Right atrium auricular region (tissue), 2 donors: ENCODE data around the gene FAM185A. TPM values are rescaled to one million over a fixed set of nuclear protein-coding genes. Genes with fewer than 3 reads are reported as not detected.
"Not testable (repeated sequence)": the region's sequence is repeated elsewhere in the genome, so short reads cannot be mapped to it uniquely, and the experiment has no call there.

Experiments used
- DNase-seq: peaks from one replicate; pipeline ENCODE4 v3.0.0-alpha.2; 2019; ENCODE audit warnings: low spot score
- H3K27ac ChIP-seq, 2 donors: fragments of 200-600 bp; sonication (generic); 1 replicate in 1 of 2; 2 replicates in 1 of 2; pipeline ENCODE4 v1.5.1; 2016 to 2019
- H3K27me3 ChIP-seq, 2 donors: fragments of 200-600 bp; sonication (generic); one replicate each; pipeline versions ENCODE4 v1.5.1 to v1.6.0; 2017 to 2019
- H3K36me3 ChIP-seq: fragments of 200-600 bp; sonication (generic); one replicate; pipeline ENCODE4 v1.5.1; 2016
- H3K4me1 ChIP-seq, 2 donors: fragments of 200-600 bp; sonication (generic); one replicate each; pipeline versions ENCODE4 v1.5.1 to v1.6.0; 2017 to 2019
- H3K4me3 ChIP-seq, 2 donors: fragments of 200-600 bp; sonication (generic); 1 replicate in 1 of 2; 2 replicates in 1 of 2; pipeline ENCODE4 v1.5.1; 2017 to 2019; ENCODE audit warnings: mild to moderate bottlenecking in 1 of 2, moderate library complexity in 1 of 2
- H3K9me3 ChIP-seq, 2 donors: fragments of 200-600 bp; sonication (generic); one replicate each; pipeline ENCODE4 v1.5.1; 2019
- CTCF ChIP-seq, 2 donors: fragments of 200-600 bp; sonication (generic); IDR thresholded peaks; one replicate each; pipeline ENCODE4 v1.5.1; 2019; ENCODE audit warnings: antibody characterized with exemption in 2 of 2
- total RNA-seq, 2 donors: library from RNA; depleted of rRNA; stranded (reverse); fragments of >200 nt; gene quantifications; one replicate each; pipeline ENCODE4 v1.1.0, GENCODE V29; 2016

Gene FAM185A
- total RNA-seq, 2 donors from 2014 or later = 4.6 to 9.6 TPM

GRCh38 chr7:102745494-102746288, 3.1 kb upstream of the FAM185A start:
- H3K4me1 ChIP-seq = peaks cover 0 to 11% of the 10 kb centered on the region in 2 donors
- not testable (repeated sequence) for DNase-seq, H3K27ac ChIP-seq, H3K27me3 ChIP-seq, H3K9me3 ChIP-seq, H3K4me3 ChIP-seq, H3K36me3 ChIP-seq
- TF ChIP-seq CTCF (IDR thresholded peaks at IDR 0.05) = peak in 1 of 2 donors; percentile 19

GRCh38 chr7:102749445-102749786, 617 bp downstream of the FAM185A start:
- not testable (repeated sequence) for DNase-seq, H3K27me3 ChIP-seq, H3K36me3 ChIP-seq, H3K9me3 ChIP-seq
- H3K27ac ChIP-seq = peak overlapping the region; percentile 71 to 72
- H3K4me1 ChIP-seq = peaks cover 0 to 11% of the 10 kb centered on the region in 2 donors
- H3K4me3 ChIP-seq = peak overlapping the region; percentile 64 to 68

GRCh38 chr7:102758227-102758626, 9.4 kb downstream of the FAM185A start:
- DNase-seq, H3K27me3 ChIP-seq: not testable (repeated sequence)
- TF ChIP-seq CTCF (IDR thresholded peaks at IDR 0.05) = peak in 1 of 2 donors; percentile 36

GRCh38 chr7:102759934-102760333, 11.1 kb downstream of the FAM185A start:
- DNase-seq, H3K27me3 ChIP-seq, H3K36me3 ChIP-seq, H3K9me3 ChIP-seq, H3K4me3 ChIP-seq, H3K4me1 ChIP-seq, H3K27ac ChIP-seq: not testable (repeated sequence)

More at GRCh38 chr7:102758227-102758626, 9.4 kb downstream of the FAM185A start:
- not testable (repeated sequence) for H3K27ac ChIP-seq, H3K4me1 ChIP-seq, H3K36me3 ChIP-seq, H3K4me3 ChIP-seq, H3K9me3 ChIP-seq

- not testable (repeated sequence) for H3K4me3 ChIP-seq, DNase-seq, H3K27ac ChIP-seq, H3K27me3 ChIP-seq, H3K4me1 ChIP-seq, H3K36me3 ChIP-seq, H3K9me3 ChIP-seq
Measured at GRCh38 chr7:102761234-102761633, 12.4 kb downstream of the FAM185A start.

- not testable (repeated sequence) for H3K9me3 ChIP-seq, H3K27ac ChIP-seq, H3K4me1 ChIP-seq, H3K36me3 ChIP-seq, DNase-seq, H3K27me3 ChIP-seq, H3K4me3 ChIP-seq
Measured at GRCh38 chr7:102763295-102763905, 14.6 kb downstream of the FAM185A start.

- not testable (repeated sequence) for DNase-seq, H3K9me3 ChIP-seq, H3K4me1 ChIP-seq, H3K27me3 ChIP-seq, H3K27ac ChIP-seq, H3K4me3 ChIP-seq, H3K36me3 ChIP-seq
Measured at GRCh38 chr7:102769657-102770192, 20.9 kb downstream of the FAM185A start.

GRCh38 chr7:102770467-102770866, 21.7 kb downstream of the FAM185A start:
- H3K4me3 ChIP-seq, H3K4me1 ChIP-seq, H3K27me3 ChIP-seq, H3K27ac ChIP-seq, H3K36me3 ChIP-seq, DNase-seq, H3K9me3 ChIP-seq: not testable (repeated sequence)

- H3K4me1 ChIP-seq, H3K36me3 ChIP-seq, H3K9me3 ChIP-seq, H3K27me3 ChIP-seq, H3K4me3 ChIP-seq, H3K27ac ChIP-seq, DNase-seq: not testable (repeated sequence)
Measured at GRCh38 chr7:102776217-102776616, 27.4 kb downstream of the FAM185A start.

GRCh38 chr7:102778663-102779062, 29.9 kb downstream of the FAM185A start:
- H3K9me3 ChIP-seq = not testable (repeated sequence)

GRCh38 chr7:102780926-102781325, 32.1 kb downstream of the FAM185A start:
- H3K4me1 ChIP-seq, DNase-seq, H3K27me3 ChIP-seq, H3K27ac ChIP-seq, H3K9me3 ChIP-seq, H3K4me3 ChIP-seq, H3K36me3 ChIP-seq: not testable (repeated sequence)

More at GRCh38 chr7:102778663-102779062, 29.9 kb downstream of the FAM185A start:
- not testable (repeated sequence) for H3K4me1 ChIP-seq, H3K27ac ChIP-seq, DNase-seq, H3K27me3 ChIP-seq, H3K36me3 ChIP-seq, H3K4me3 ChIP-seq

GRCh38 chr7:102788770-102789169, 40.0 kb downstream of the FAM185A start:
- not testable (repeated sequence) for H3K9me3 ChIP-seq, H3K4me3 ChIP-seq, H3K27me3 ChIP-seq, H3K36me3 ChIP-seq, H3K27ac ChIP-seq, DNase-seq, H3K4me1 ChIP-seq
